Measurements from ENCODE around the gene COQ10A. TPM values are rescaled to one million over a fixed set of nuclear protein-coding genes. Genes with fewer than 3 reads are reported as not detected.

COQ10A gene
- total and polyA plus RNA-seq, 9 of the 15 experiments (the other 6 are each of a cell fraction or from before 2014, with no cell fraction given), result 3.1 to 26.4 (median 12.7) TPM

GRCh38 chr12:56315622-56316473, 49.1 kb downstream of the COQ10A start, which contains the start of gene CNPY2 (continued):
- TF ChIP-seq ZHX1 (conservative IDR thresholded peaks at IDR 0.05; ENCODE audit: low read length) (0 out of 2 replicates have a peak, but pooled peaks have one; percentile 46), ELF2 (CRISPR knock-in tag; IDR thresholded peaks at IDR 0.05) (no peak), HNRNPUL1 (IDR thresholded peaks at IDR 0.05; ENCODE audit: low read length) (no peak), EGR1 (conservative IDR thresholded peaks at IDR 0.05) (no peak), CHD1 (IDR thresholded peaks at IDR 0.05; ENCODE audit: low read length) (peak; percentile 48), ZNF384 (IDR thresholded peaks at IDR 0.05; ENCODE audit: low read depth, low read length) (no peak), RBBP5 (IDR thresholded peaks at IDR 0.05; ENCODE audit: borderline replicate concordance, insufficient read depth, low read length, poor library complexity, severe bottlenecking) (peak; percentile 77), ZEB2 (IDR thresholded peaks at IDR 0.05) (peak; percentile 95), KDM2B (CRISPR knock-in tag; IDR thresholded peaks at IDR 0.05) (no peak), ZC3H8 (IDR thresholded peaks at IDR 0.05) (0 out of 2 replicates have a peak, but pooled peaks have one; percentile 40), PKNOX1 (IDR thresholded peaks at IDR 0.05) (peak; percentile 73), MAX (CRISPR knock-in tag; IDR thresholded peaks at IDR 0.05) (peak; percentile 92), HDAC1 (IDR thresholded peaks at IDR 0.05) (peak in 1 of 2 experiments; percentile 76; a peak in 1 of 4 replicates), CGGBP1 (CRISPR knock-in tag; IDR thresholded peaks at IDR 0.05) (no peak), POLR2B (IDR thresholded peaks at IDR 0.05; ENCODE audit: low read depth, partially characterized antibody) (peak; percentile 65), ZNF764 (CRISPR knock-in tag; IDR thresholded peaks at IDR 0.05; ENCODE audit: low read depth) (no peak), PHF20 (IDR thresholded peaks at IDR 0.05; ENCODE audit: partially characterized antibody) (peak; percentile 51), ZBTB34 (CRISPR knock-in tag; IDR thresholded peaks at IDR 0.05) (no peak), IFI16 (CRISPR knock-in tag; IDR thresholded peaks at IDR 0.05) (no peak), NR2C1 (IDR thresholded peaks at IDR 0.05) (peak; percentile 77), NR2C1 (tag; IDR thresholded peaks at IDR 0.05) (peak; percentile 89), ZNF766 (CRISPR knock-in tag; conservative IDR thresholded peaks at IDR 0.05) (peak; percentile 93), FOXK1 (CRISPR knock-in tag; IDR thresholded peaks at IDR 0.05; ENCODE audit: borderline replicate concordance) (0 out of 2 replicates have a peak, but pooled peaks have one; percentile 60), FOXJ3 (CRISPR knock-in tag; IDR thresholded peaks at IDR 0.05) (no peak), EHMT2 (IDR thresholded peaks at IDR 0.05) (no peak)

Measured in K562 (cell line).